HepG2 (cell line): ENCODE measurements around the gene ADIPOR2. TPM values are rescaled to one million over a fixed set of nuclear protein-coding genes. Genes with fewer than 3 reads are reported as not detected.

Experiments used
- CEBPG ChIP-seq: IDR thresholded peaks from 2 replicates; pipeline ENCODE4 v1.6.1; 2016
- GTF3A ChIP-seq: sonication (generic); formaldehyde crosslinking; conservative IDR thresholded peaks from 2 replicates; pipeline ENCODE4 v1.4.0; 2020; ENCODE audit warnings: mild to moderate bottlenecking, missing genetic modification reagents
- HMG20A ChIP-seq: IDR thresholded peaks from 2 replicates; pipeline ENCODE4 v1.6.1; 2016; ENCODE audit warnings: borderline replicate concordance
- KMT2A ChIP-seq: sonication (generic); formaldehyde crosslinking; IDR thresholded peaks from 2 replicates; pipeline ENCODE4 v1.4.0; 2020; ENCODE audit warnings: missing genetic modification reagents
- MTF1 ChIP-seq: sonication (generic); formaldehyde crosslinking; IDR thresholded peaks from 2 replicates; pipeline ENCODE4 v1.5.0; 2020; ENCODE audit warnings: missing genetic modification reagents
- NCOA2 ChIP-seq: sonication (generic); formaldehyde crosslinking; IDR thresholded peaks from 2 replicates; pipeline ENCODE4 v1.8.0; 2022; ENCODE audit warnings: inconsistent platforms
- RARA ChIP-seq: IDR thresholded peaks from 2 replicates; pipeline ENCODE4 v1.6.1; 2016; ENCODE audit warnings: missing genetic modification reagents, missing compliant biosample characterization
- REL ChIP-seq: sonication (generic); formaldehyde crosslinking; conservative IDR thresholded peaks from 2 replicates; pipeline ENCODE4 v1.8.0; 2022; ENCODE audit warnings: mild to moderate bottlenecking, missing genetic modification reagents, moderate library complexity
- TCF7L2 ChIP-seq: IDR thresholded peaks from 2 replicates; pipeline ENCODE4 v1.6.1; 2011; ENCODE audit warnings: mild to moderate bottlenecking, low read depth, low read length, moderate library complexity
- XBP1 ChIP-seq: sonication (generic); formaldehyde crosslinking; IDR thresholded peaks from 2 replicates; pipeline ENCODE4 v1.5.0; 2020; ENCODE audit warnings: missing genetic modification reagents
- YEATS4 ChIP-seq: sonication (generic); formaldehyde crosslinking; IDR thresholded peaks from 2 replicates; pipeline ENCODE4 v1.4.0; 2020; ENCODE audit warnings: missing genetic modification reagents, borderline replicate concordance
- ZBTB3 ChIP-seq: sonication (generic); formaldehyde crosslinking; IDR thresholded peaks from 2 replicates; pipeline ENCODE4 v1.4.0; 2020; ENCODE audit warnings: low read depth, mild to moderate bottlenecking, moderate library complexity, missing genetic modification reagents, borderline replicate concordance
- ZKSCAN5 ChIP-seq: sonication (generic); formaldehyde crosslinking; IDR thresholded peaks from 2 replicates; pipeline ENCODE4 v1.5.1; 2020; ENCODE audit warnings: mild to moderate bottlenecking, missing genetic modification reagents
- ZNF17 ChIP-seq: sonication (generic); formaldehyde crosslinking; IDR thresholded peaks from 2 replicates; pipeline ENCODE4 v1.5.0; 2020; ENCODE audit warnings: mild to moderate bottlenecking, missing genetic modification reagents
- ZNF256 ChIP-seq: sonication (generic); formaldehyde crosslinking; conservative IDR thresholded peaks from 2 replicates; pipeline ENCODE4 v1.4.0; 2020; ENCODE audit warnings: missing genetic modification reagents
- ZNF333 ChIP-seq: sonication (generic); formaldehyde crosslinking; IDR thresholded peaks from 2 replicates; pipeline ENCODE4 v1.4.0; 2020; ENCODE audit warnings: mild to moderate bottlenecking, missing genetic modification reagents, borderline replicate concordance
- ZNF335 ChIP-seq: sonication (generic); formaldehyde crosslinking; IDR thresholded peaks from 2 replicates; pipeline ENCODE4 v1.4.0; 2020; ENCODE audit warnings: missing genetic modification reagents
- ZNF501 ChIP-seq: sonication (generic); formaldehyde crosslinking; IDR thresholded peaks from 2 replicates; pipeline ENCODE4 v1.5.1; 2020; ENCODE audit warnings: mild to moderate bottlenecking, moderate library complexity, missing genetic modification reagents
- ZNF761 ChIP-seq: sonication (generic); formaldehyde crosslinking; conservative IDR thresholded peaks from 2 replicates; pipeline ENCODE4 v1.4.0; 2020; ENCODE audit warnings: mild to moderate bottlenecking, missing genetic modification reagents
- ZNF782 ChIP-seq: sonication (generic); formaldehyde crosslinking; IDR thresholded peaks from 2 replicates; pipeline ENCODE4 v1.4.0; 2020; ENCODE audit warnings: missing genetic modification reagents, mild to moderate bottlenecking, borderline replicate concordance
- ZNF879 ChIP-seq: sonication (generic); formaldehyde crosslinking; IDR thresholded peaks from 2 replicates; pipeline ENCODE4 v1.8.1; 2023; ENCODE audit warnings: missing genetic modification reagents
- polyA plus RNA-seq, 8 experiments: library from polyadenylated mRNA; depleted of rRNA in 3 of 8; stranded (reverse) in 7 of 8; unstranded in 1 of 8; fragments of >200 nt; fragmentation: Illumina TruSeq in 4 of 8; extraction: Trizol in 4 of 8; gene quantifications; 2 replicates each; pipeline versions ENCODE4 v1.2.1 to v1.2.3, GENCODE V29; 2011 to 2016; ENCODE audit warnings: low read depth in 4 of 8, missing spikeins in 1 of 8, mixed read lengths in 1 of 8; ENCODE audit not compliant: insufficient read depth in 1 of 8
- total RNA-seq, 5 experiments: library from RNA; depleted of rRNA; stranded (reverse); fragments of >200 nt; fragmentation: Illumina TruSeq; extraction: Trizol; gene quantifications; 2 replicates each; pipeline ENCODE4 v1.2.3, GENCODE V29; 2016; ENCODE audit warnings: low read depth in 1 of 5
- TF ChIP-seq, protein P1 (sequence below): IDR thresholded peaks from 2 replicates; pipeline ENCODE4 v1.6.1; 2018; ENCODE audit warnings: missing genetic modification reagents, mild to moderate bottlenecking, missing compliant biosample characterization
- TF ChIP-seq, protein P2 (sequence below): sonication (generic); formaldehyde crosslinking; IDR thresholded peaks from 2 replicates; pipeline ENCODE4 v1.5.0; 2020; ENCODE audit warnings: missing genetic modification reagents
- TF ChIP-seq, protein P3 (sequence below): sonication (generic); formaldehyde crosslinking; conservative IDR thresholded peaks from 2 replicates; pipeline ENCODE4 v1.5.0; 2020; ENCODE audit warnings: missing genetic modification reagents

Gene ADIPOR2
- total and polyA plus RNA-seq, 2 of the 13 experiments (the other 11 are each of a cell fraction or from before 2014, with no cell fraction given) = 35.2 to 52.2 TPM

DNA sequence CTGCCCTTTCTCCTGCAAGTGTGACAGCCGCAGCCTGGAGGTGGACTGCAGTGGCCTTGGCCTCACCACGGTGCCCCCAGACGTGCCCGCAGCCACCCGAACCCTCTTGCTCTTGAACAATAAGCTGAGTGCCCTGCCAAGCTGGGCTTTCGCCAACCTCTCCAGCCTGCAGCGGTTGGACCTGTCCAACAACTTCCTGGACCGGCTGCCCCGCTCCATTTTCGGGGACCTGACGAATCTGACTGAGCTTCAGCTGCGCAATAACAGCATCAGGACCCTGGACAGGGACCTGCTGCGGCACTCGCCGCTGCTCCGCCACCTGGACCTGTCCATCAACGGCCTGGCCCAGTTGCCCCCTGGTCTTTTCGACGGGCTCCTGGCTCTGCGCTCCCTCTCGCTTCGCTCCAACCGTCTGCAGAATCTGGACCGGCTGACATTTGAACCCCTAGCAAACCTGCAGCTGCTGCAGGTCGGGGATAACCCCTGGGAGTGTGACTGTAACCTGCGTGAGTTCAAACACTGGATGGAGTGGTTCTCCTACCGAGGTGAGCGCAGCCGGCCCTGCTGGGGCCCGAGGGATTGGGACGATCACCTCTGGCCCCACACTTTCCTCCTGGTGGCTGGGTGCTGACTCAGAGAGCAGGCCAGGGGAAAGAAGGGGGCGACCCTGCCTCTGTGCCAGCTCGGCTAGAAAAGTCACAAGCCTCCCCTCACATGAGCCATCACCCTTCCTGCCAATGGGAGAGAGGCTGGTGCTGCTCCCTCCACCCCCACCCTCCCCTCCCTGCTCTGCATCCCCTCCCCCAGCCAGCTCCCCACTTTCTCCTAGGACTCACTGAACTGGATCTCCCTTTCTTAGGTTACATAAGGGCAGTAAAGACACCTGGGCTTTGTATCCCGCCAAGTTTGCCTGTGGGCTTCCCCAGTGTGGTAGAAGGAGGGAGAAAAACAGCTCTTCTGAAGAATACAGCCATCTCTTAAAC, 140.4 kb downstream of the ADIPOR2 start (continued):
- TF ChIP-seq RARA (CRISPR knock-in tag) = peak; percentile 69
- 0 out of 2 replicates have a peak, but pooled peaks have one; percentile 30 for TF ChIP-seq HMG20A (CRISPR knock-in tag)
- TF ChIP-seq CEBPG (CRISPR knock-in tag) = peak; percentile 62; the same call in 1 of the 2 replicates
- TF ChIP-seq, protein P1, sequence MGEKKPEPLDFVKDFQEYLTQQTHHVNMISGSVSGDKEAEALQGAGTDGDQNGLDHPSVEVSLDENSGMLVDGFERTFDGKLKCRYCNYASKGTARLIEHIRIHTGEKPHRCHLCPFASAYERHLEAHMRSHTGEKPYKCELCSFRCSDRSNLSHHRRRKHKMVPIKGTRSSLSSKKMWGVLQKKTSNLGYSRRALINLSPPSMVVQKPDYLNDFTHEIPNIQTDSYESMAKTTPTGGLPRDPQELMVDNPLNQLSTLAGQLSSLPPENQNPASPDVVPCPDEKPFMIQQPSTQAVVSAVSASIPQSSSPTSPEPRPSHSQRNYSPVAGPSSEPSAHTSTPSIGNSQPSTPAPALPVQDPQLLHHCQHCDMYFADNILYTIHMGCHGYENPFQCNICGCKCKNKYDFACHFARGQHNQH (CRISPR knock-in tag) = peak; percentile 80; the same call in 1 of the 2 replicates
- TF ChIP-seq KMT2A (CRISPR knock-in tag) = peak; percentile 43; the same call in 1 of the 2 replicates
- TF ChIP-seq XBP1 = peak; percentile 95
- TF ChIP-seq, protein P2, sequence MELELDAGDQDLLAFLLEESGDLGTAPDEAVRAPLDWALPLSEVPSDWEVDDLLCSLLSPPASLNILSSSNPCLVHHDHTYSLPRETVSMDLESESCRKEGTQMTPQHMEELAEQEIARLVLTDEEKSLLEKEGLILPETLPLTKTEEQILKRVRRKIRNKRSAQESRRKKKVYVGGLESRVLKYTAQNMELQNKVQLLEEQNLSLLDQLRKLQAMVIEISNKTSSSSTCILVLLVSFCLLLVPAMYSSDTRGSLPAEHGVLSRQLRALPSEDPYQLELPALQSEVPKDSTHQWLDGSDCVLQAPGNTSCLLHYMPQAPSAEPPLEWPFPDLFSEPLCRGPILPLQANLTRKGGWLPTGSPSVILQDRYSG = peak; percentile 89; the same call in 1 of the 2 replicates
- peak; percentile 70 for TF ChIP-seq NCOA2
- 0 out of 2 replicates have a peak, but pooled peaks have one; percentile 81 for TF ChIP-seq ZNF17 (CRISPR knock-in tag)
- peak; percentile 60; the same call in 1 of the 2 replicates for TF ChIP-seq ZNF501
- TF ChIP-seq ZNF879 (CRISPR knock-in tag) = 0 out of 2 replicates have a peak, but pooled peaks have one; percentile 32
- TF ChIP-seq ZKSCAN5 (CRISPR knock-in tag) = no peak
- TF ChIP-seq TCF7L2 = no peak
- no peak for TF ChIP-seq REL (CRISPR knock-in tag)
- peak; percentile 55; the same call in 1 of the 2 replicates for TF ChIP-seq ZNF333 (CRISPR knock-in tag)
- TF ChIP-seq, protein P3, sequence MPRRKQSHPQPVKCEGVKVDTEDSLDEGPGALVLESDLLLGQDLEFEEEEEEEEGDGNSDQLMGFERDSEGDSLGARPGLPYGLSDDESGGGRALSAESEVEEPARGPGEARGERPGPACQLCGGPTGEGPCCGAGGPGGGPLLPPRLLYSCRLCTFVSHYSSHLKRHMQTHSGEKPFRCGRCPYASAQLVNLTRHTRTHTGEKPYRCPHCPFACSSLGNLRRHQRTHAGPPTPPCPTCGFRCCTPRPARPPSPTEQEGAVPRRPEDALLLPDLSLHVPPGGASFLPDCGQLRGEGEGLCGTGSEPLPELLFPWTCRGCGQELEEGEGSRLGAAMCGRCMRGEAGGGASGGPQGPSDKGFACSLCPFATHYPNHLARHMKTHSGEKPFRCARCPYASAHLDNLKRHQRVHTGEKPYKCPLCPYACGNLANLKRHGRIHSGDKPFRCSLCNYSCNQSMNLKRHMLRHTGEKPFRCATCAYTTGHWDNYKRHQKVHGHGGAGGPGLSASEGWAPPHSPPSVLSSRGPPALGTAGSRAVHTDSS (CRISPR knock-in tag) = no peak
- no peak for TF ChIP-seq ZNF761 (CRISPR knock-in tag)
- TF ChIP-seq ZNF335 (CRISPR knock-in tag) = peak; percentile 83
- 0 out of 2 replicates have a peak, but pooled peaks have one; percentile 37 for TF ChIP-seq ZNF256 (CRISPR knock-in tag)
- TF ChIP-seq ZNF782 (CRISPR knock-in tag) = peak; percentile 81; the same call in 1 of the 2 replicates
- no peak; the same call in 1 of the 2 replicates for TF ChIP-seq YEATS4 (CRISPR knock-in tag)
- no peak for TF ChIP-seq ZBTB3 (CRISPR knock-in tag)
- no peak for TF ChIP-seq MTF1
- TF ChIP-seq GTF3A (CRISPR knock-in tag) = no peak
